Upper lobe of left lung (tissue), 6 donors: ENCODE results near the gene RPL27A. TPM values are rescaled to one million over a fixed set of nuclear protein-coding genes. Genes with fewer than 3 reads are reported as not detected.

ENCODE experiments used
- ATAC-seq, 2 donors: fragments of 200-7000 bp; cut with Tn5 transposase; one replicate each; pipeline ENCODE4 v1.9.1; 2022; ENCODE audit warnings: mild to moderate bottlenecking in 2 of 2, moderate library complexity in 2 of 2; ENCODE audit not compliant: low FRiP score in 2 of 2
- DNase-seq, 2 donors: peaks; one replicate each; pipeline ENCODE4 v3.0.0-alpha.2; 2019 to 2020
- H3K27ac ChIP-seq, 4 donors: fragments of 200-600 bp; sonication (generic); one replicate each; pipeline ENCODE4 v1.5.1; 2016 to 2019
- H3K27me3 ChIP-seq, 4 donors: fragments of 200-600 bp; sonication (generic); one replicate each; pipeline ENCODE4 v1.5.1; 2017 to 2019
- H3K36me3 ChIP-seq, 4 donors: fragments of 200-600 bp; sonication (generic); one replicate each; pipeline ENCODE4 v1.5.1; 2016 to 2019
- H3K4me1 ChIP-seq, 4 donors: fragments of 200-600 bp; sonication (generic); one replicate each; pipeline ENCODE4 v1.5.1; 2018 to 2019
- H3K4me3 ChIP-seq, 4 donors: fragments of 200-600 bp; sonication (generic); one replicate each; pipeline ENCODE4 v1.5.1; 2017 to 2019; ENCODE audit warnings: mild to moderate bottlenecking in 2 of 4, moderate library complexity in 1 of 4
- H3K9me3 ChIP-seq, 4 donors: fragments of 200-600 bp; sonication (generic); one replicate each; pipeline ENCODE4 v1.5.1; 2018 to 2019
- EP300 ChIP-seq, 4 donors: sonication (generic); formaldehyde crosslinking; IDR thresholded peaks; one replicate each; pipeline ENCODE4 v1.5.1; 2017; ENCODE audit warnings: antibody characterized with exemption in 4 of 4, control low read depth in 2 of 4
- POLR2A ChIP-seq, 4 donors: fragments of 450-650 bp; IDR thresholded peaks; one replicate each; pipeline ENCODE4 v1.5.1; 2016 to 2017; ENCODE audit warnings: antibody characterized with exemption in 4 of 4, mild to moderate bottlenecking in 2 of 4
- POLR2AphosphoS5 ChIP-seq, 2 donors: sonication (generic); formaldehyde crosslinking; IDR thresholded peaks; one replicate each; pipeline ENCODE4 v1.5.1; 2017; ENCODE audit warnings: antibody characterized with exemption in 2 of 2
- WGBS, 2 donors: methylation state at CpG; one replicate each; pipeline ENCODE4 v1.1.5; 2017 to 2018; 5-methylcytosine and 5-hydroxymethylcytosine counted together
- total RNA-seq, 6 donors: library from RNA; depleted of rRNA in 4 of 6; stranded (reverse); fragments of >200 nt in 4 of 6; gene quantifications; one replicate each; pipeline versions ENCODE4 v1.1.0 to v1.2.1, GENCODE V29; 2016 to 2021
- TF ChIP-seq, protein P1 (sequence below), 6 experiments: fragments of 450-650 bp in 4 of 6; fragments of 200-600 bp in 2 of 6; sonication (generic) in 2 of 6; IDR thresholded peaks; one replicate each; pipeline ENCODE4 v1.5.1; 2016 to 2019; ENCODE audit warnings: antibody characterized with exemption in 6 of 6
- donor health status: DM: no; HTN: no; CAD: no; lungs with moderate emphysema.
- donor health status: DM: no; HTN: yes; CAD: no; lungs with severe emphysema.

Gene RPL27A
- total RNA-seq, 6 donors from 2014 or later, result 652 to 1,317 (median 861) TPM

- Histone ChIP-seq H3K4me1 (peaks cover 16 to 23% (median 17%) of the 10 kb centered on the region in 4 donors), H3K27ac (no peak overlapping the region), H3K9me3 (no peaks in the 10 kb centered on the region), H3K27me3 (no peaks in the 10 kb centered on the region), H3K4me3 (no peak overlapping the region), H3K36me3 (peaks cover 22 to 60% (median 46%) of the 10 kb centered on the region in 4 donors)
- DNase-seq (peak in 1 of 2 donors; percentile 6), ATAC-seq (no peak)
- no peak for TF ChIP-seq POLR2AphosphoS5 (IDR thresholded peaks at IDR 0.05)
- no peak for TF ChIP-seq POLR2A (IDR thresholded peaks at IDR 0.05)
- TF ChIP-seq EP300 (IDR thresholded peaks at IDR 0.05), result no peak
- TF ChIP-seq, protein P1, sequence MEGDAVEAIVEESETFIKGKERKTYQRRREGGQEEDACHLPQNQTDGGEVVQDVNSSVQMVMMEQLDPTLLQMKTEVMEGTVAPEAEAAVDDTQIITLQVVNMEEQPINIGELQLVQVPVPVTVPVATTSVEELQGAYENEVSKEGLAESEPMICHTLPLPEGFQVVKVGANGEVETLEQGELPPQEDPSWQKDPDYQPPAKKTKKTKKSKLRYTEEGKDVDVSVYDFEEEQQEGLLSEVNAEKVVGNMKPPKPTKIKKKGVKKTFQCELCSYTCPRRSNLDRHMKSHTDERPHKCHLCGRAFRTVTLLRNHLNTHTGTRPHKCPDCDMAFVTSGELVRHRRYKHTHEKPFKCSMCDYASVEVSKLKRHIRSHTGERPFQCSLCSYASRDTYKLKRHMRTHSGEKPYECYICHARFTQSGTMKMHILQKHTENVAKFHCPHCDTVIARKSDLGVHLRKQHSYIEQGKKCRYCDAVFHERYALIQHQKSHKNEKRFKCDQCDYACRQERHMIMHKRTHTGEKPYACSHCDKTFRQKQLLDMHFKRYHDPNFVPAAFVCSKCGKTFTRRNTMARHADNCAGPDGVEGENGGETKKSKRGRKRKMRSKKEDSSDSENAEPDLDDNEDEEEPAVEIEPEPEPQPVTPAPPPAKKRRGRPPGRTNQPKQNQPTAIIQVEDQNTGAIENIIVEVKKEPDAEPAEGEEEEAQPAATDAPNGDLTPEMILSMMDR (IDR thresholded peaks at IDR 0.05), result no peak
- 86 to 90% methylated on average over 4 of the region's 4 CpGs for WGBS, 2 donors
These were observed 8.1 kb downstream of the RPL27A start for GRCh38 chr11:8690374-8691342.

DNA sequence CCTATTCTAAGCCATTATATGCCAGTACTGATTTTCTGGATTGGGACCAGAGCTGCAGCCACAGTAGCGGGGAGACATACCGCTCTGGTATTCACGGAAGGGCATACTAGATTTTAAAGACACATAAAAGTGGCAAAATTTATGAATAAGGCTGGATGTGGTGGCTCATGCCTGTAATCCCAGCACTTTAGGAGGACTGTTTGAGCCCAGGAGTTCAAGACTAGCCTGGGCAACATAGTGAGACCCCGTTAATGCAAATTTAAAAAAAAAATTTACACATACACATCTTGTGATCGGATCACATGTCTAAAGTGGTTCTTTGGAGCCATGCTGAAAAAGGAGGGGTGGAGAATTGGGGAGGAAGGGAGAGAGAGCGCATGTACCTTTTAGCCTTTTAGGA, 9.0 kb downstream of the RPL27A start:
- ATAC-seq (no peak), DNase-seq (no peak)
- H3K4me1 ChIP-seq, result peaks cover 16 to 23% (median 17%) of the 10 kb centered on the region in 4 donors
- H3K4me3 ChIP-seq, result no peak overlapping the region
- H3K27me3 ChIP-seq, result no peaks in the 10 kb centered on the region
- no peak for TF ChIP-seq POLR2AphosphoS5 (IDR thresholded peaks at IDR 0.05)
- TF ChIP-seq POLR2A (IDR thresholded peaks at IDR 0.05), result no peak
- TF ChIP-seq, protein P1 (IDR thresholded peaks at IDR 0.05), result no peak
- no peak for TF ChIP-seq EP300 (IDR thresholded peaks at IDR 0.05)
- no peaks in the 10 kb centered on the region for H3K9me3 ChIP-seq
- 94 to 95% methylated on average over 6 of the region's 6 CpGs for WGBS, 2 donors
- H3K36me3 ChIP-seq, result peaks cover 18 to 60% (median 46%) of the 10 kb centered on the region in 4 donors
- no peak overlapping the region for H3K27ac ChIP-seq

DNA sequence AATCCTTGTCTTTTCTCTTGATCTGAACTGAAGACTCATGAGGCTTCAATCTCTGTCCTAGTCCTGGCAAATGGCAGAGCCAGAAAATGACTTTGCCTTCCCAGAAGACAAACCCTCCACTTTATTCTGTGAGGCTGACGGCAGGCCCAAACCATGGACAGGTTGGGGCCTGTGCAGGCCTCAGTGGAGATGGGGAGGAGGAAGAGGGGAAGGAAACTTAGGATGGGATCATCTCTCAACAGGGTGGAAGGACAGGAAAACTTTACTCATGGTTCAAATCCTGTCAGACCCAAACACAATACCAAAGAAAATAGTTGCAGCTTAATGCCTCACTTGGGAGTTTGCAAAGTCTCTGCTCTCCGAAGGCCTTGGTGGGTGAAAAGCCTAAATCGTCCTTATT, 9.8 kb downstream of the RPL27A start:
- H3K27me3 ChIP-seq, result no peaks in the 10 kb centered on the region
- TF ChIP-seq POLR2A (IDR thresholded peaks at IDR 0.05) (no peak), EP300 (IDR thresholded peaks at IDR 0.05) (no peak), POLR2AphosphoS5 (IDR thresholded peaks at IDR 0.05) (no peak)
- TF ChIP-seq, protein P1 (IDR thresholded peaks at IDR 0.05), result no peak
- peak in 1 of 2 donors; percentile 5 for DNase-seq
- 64 to 76% methylated on average over 3 of the region's 3 CpGs for WGBS, 2 donors
- no peak overlapping the region for H3K27ac ChIP-seq
- peaks cover 23 to 61% (median 53%) of the 10 kb centered on the region in 4 donors for H3K36me3 ChIP-seq
- ATAC-seq, result no peak
- H3K9me3 ChIP-seq, result no peaks in the 10 kb centered on the region
- H3K4me1 ChIP-seq, result peaks cover 14 to 23% (median 16%) of the 10 kb centered on the region in 4 donors
- H3K4me3 ChIP-seq, result no peak overlapping the region

- no peaks in the 10 kb centered on the region for H3K27me3 ChIP-seq
- no peak for TF ChIP-seq POLR2AphosphoS5 (IDR thresholded peaks at IDR 0.05)
- no peak for TF ChIP-seq EP300 (IDR thresholded peaks at IDR 0.05)
- TF ChIP-seq, protein P1 (IDR thresholded peaks at IDR 0.05), result no peak
- TF ChIP-seq POLR2A (IDR thresholded peaks at IDR 0.05), result no peak
- H3K4me3 ChIP-seq, result no peak overlapping the region
- 93 to 96% methylated on average over 6 of the region's 6 CpGs for WGBS, 2 donors
- peaks cover 23 to 67% (median 58%) of the 10 kb centered on the region in 4 donors for H3K36me3 ChIP-seq
- no peaks in the 10 kb centered on the region for H3K9me3 ChIP-seq
- peaks cover 7 to 16% (median 9%) of the 10 kb centered on the region in 4 donors for H3K4me1 ChIP-seq
- DNase-seq (peak in 1 of 2 donors; percentile 3), ATAC-seq (no peak)
- H3K27ac ChIP-seq, result no peak overlapping the region
These were observed 10.5 kb downstream of the RPL27A start for GRCh38 chr11:8693010-8693551.
